Measurements from ENCODE around the gene PRKCQ.
"Not testable (repeated sequence)": the region's sequence is repeated elsewhere in the genome, so short reads cannot be mapped to it uniquely, and the experiment has no call there.

Gene PRKCQ

DNA sequence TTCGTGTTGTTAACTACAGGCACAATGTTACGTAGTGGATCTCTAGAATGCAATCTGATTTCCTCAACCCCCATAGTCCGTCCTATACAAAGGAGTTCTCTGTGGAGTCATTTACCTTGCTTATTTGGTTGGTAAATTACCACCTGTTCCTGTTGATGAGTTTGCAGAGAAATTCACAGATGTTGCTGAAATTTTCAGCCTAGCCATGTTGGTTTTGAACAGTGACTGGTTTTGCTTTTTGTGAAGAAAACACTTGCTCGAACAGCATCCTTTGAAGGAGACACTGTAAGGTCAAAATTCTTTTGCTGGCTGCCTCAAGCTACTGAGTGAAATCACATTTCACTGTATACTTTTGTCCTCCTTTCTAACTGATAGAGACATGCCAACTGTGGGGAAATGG is 15.4 kb upstream of the PRKCQ start:
- no peak for DNase-seq (ENCODE audit: low read depth)

DNA sequence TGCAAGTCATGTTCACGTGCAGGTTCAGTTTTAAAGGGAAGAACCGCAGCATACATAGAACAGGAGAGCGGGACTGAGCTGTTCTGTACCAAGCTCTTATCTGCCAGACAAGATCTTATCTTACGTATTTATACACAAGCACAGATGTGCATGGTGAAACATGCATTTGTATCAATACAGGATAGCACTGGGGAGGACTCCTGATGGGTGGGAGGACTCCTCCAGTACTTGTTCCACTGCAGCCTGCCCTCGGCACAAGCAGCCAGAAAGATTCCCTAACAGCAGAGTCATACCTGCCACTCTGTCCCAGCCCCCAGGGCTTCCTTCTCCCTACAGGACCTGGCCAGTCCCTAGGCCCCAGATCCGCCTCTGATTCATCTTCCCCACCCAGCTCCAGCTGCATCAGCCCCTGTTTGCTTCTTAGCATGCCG is 13.2 kb upstream of the PRKCQ start:
- no peak for DNase-seq (ENCODE audit: low read depth)

- no peak for DNase-seq (ENCODE audit: low read depth)
Measured at GRCh38 chr10:6592080-6592479, 12.0 kb upstream of the PRKCQ start.

GRCh38 chr10:6591668-6592067 is 11.6 kb upstream of the PRKCQ start:
- DNase-seq (ENCODE audit: low read depth), result no peak

GRCh38 chr10:6590100-6590499 is 10.0 kb upstream of the PRKCQ start:
- no peak for DNase-seq (ENCODE audit: low read depth)

- no peak for DNase-seq (ENCODE audit: low read depth)
Measured at GRCh38 chr10:6589287-6590094, 9.4 kb upstream of the PRKCQ start.

GRCh38 chr10:6588845-6589244 is 8.8 kb upstream of the PRKCQ start:
- no peak for DNase-seq (ENCODE audit: low read depth)

DNA sequence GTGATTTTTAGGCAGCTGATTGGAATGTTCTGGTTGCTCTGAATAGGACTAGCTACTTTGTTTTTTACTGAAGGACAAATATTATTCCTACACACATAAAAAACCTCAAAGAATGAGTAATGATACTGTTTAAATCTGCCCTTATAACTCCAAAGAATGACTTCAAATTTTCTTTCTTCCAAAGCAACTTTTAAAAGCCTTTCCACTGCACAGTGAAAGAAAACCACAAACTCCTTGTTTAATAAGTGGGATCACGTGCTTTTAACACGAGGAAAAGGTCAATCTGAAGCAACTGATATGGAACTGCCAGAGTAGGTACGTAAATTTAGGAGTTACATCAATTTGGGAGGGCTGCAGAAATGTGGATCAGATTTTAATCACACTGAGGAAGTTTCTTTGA is 8.0 kb upstream of the PRKCQ start:
- DNase-seq (ENCODE audit: low read depth), result no peak

GRCh38 chr10:6586501-6586900 is 6.4 kb upstream of the PRKCQ start:
- DNase-seq (ENCODE audit: low read depth), result no peak

DNA sequence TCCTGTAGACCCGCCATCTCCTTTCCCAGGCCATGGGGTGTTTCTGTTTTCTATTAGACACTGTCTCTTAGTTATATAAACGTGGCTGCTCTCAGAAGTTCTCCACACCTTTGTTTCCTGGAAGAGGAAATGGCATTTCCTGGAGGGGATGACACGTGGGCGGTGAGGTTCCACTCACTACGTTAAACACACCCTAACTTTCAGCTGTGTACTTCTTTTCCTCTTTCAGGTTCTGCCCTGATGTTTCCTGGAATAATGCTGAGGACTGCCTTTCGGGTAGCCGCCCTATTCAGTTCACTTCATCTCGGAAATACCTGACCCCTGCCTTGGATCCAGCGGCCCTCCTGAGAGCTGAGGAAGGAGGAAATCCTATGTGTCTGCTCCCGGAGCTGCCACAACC is 3.4 kb upstream of the PRKCQ start:
- DNase-seq (ENCODE audit: low read depth), result peak; percentile 59

- DNase-seq (ENCODE audit: low read depth), result not testable (repeated sequence)
Measured at GRCh38 chr10:6582913-6583312, 2.8 kb upstream of the PRKCQ start.

- DNase-seq (ENCODE audit: low read depth), result no peak
Measured at GRCh38 chr10:6582298-6582697, 2.2 kb upstream of the PRKCQ start.

GRCh38 chr10:6581778-6582228 is 1.7 kb upstream of the PRKCQ start:
- no peak for DNase-seq (ENCODE audit: low read depth)

GRCh38 chr10:6581223-6581622 is 1.1 kb upstream of the PRKCQ start:
- DNase-seq (ENCODE audit: low read depth), result not testable (repeated sequence)

DNA sequence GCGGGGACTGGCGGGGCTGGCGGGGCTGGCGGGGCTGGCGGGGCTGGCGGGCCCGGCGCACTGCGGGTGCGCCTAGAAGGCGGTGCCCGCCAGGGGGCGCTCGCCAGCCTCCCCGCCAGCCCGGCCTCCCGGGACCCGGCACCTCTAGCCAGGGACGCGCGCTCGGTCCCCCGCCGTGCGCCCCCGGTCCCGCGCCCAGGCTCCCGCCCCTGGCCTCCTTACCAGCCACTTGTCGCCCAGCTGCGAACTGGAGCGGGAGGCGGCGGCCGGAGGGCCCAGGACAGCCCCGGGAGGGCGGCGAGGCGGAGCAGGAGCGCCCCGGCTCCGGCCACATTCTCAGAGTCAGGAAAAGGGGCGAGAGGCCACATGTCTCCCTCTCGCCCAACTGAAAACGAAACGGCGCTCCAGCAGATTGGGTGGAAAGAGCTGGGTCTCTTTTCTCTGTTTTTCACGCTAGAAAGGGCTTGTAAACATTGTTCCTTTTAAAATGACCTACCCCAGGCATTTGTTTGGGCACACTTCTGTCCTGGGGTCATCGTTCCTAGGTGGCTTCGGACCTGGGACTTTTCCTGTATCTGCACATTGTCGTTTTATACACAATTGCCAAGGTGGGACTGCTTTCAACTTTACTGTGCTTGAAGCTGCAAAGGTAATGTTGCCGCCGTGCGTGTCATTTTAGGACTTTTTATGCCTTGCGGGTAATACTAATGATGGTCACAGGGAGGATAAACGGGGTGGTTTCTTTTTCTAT is 378 bp upstream of the PRKCQ start:
- peak; percentile 71 for DNase-seq (ENCODE audit: low read depth)

- DNase-seq (ENCODE audit: low read depth), result no peak
Measured at GRCh38 chr10:6579183-6579903, 733 bp downstream of the PRKCQ start.

GRCh38 chr10:6578795-6579182 is 1.3 kb downstream of the PRKCQ start:
- DNase-seq (ENCODE audit: low read depth), result no peak

DNA sequence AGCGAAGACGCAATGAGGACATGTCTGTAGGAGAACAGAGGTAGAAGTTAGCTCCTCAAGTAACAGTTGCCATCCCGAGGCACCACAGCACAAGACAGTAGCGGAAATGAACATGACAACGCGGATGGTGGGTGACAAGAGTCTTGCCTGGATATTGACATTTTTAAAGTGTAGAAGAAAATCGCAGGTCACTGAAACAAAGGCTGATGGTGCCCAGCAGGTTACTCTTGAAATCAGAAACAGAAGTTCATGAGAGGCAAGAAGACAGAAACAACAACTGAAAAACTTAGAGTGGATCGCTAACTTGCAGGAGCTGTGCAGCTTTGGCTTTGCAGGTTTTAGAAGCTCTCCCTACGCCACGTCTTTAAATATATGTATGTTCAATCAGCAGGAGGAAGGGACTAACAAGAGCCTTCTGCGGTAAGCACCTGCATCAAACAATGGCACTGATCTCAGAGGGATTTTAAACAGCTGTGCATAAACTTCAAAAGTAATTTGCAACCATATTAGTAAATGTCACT is 1.8 kb downstream of the PRKCQ start:
- DNase-seq (ENCODE audit: low read depth), result no peak

DNA sequence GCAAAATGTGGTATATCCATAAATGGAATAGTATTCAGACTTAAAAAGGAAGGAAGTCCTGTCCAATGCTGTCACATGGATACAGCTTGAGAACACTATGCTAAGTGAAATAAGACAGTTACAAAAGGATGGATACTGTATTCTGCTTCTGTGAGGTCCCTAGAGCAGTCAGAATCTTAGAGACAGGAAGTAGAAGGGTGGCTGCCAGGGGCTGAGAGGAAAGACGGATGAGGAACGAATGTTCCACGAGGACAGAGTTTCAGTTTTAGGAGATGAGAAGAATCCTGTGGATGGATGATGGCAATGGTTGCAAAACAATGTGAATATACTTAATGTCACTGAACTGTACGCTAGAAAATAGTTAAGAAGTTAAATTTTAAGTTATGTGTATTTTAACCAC is 3.8 kb downstream of the PRKCQ start:
- no peak for DNase-seq (ENCODE audit: low read depth)

- DNase-seq (ENCODE audit: low read depth), result no peak
Measured at GRCh38 chr10:6574664-6575176, 5.4 kb downstream of the PRKCQ start.

DNA sequence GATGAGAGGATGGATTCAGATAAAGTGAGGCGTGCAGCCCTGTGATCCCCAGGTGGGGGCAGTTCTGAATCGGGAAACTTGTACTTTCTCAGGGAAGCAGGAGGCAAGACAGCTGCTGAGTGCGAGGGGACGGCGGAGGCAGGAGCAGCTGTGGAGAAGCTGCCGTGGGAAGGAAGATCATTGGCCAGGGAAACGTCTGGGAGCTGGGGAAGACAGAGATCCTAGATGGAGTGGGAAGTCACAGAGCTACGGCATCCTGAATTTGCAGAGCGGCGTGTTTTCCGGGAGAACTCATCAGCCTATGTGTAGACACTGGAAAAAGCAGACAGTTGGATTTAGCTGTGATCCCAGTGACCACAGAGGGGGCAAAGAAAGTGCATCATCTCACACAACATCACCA is 9.2 kb downstream of the PRKCQ start:
- no peak for DNase-seq (ENCODE audit: low read depth)

GRCh38 chr10:6569259-6569658 is 10.8 kb downstream of the PRKCQ start:
- DNase-seq (ENCODE audit: low read depth), result no peak

Measured in stimulated activated CD8-positive, alpha-beta memory T cell treated with anti-CD3 and anti-CD28 coated beads, Interleukin-7, amount 100 ng/mL, for 24 hours (primary cell).